ENCODE data around the gene STEEP1. TPM values are rescaled to one million over a fixed set of nuclear protein-coding genes. Genes with fewer than 3 reads are reported as not detected.
A peak's percentile ranks its signal among the peaks of the same experiment; 100 is the strongest.

Gene STEEP1
- total RNA-seq, 2 donors from 2014 or later = 32.0 to 51.9 TPM

DNA sequence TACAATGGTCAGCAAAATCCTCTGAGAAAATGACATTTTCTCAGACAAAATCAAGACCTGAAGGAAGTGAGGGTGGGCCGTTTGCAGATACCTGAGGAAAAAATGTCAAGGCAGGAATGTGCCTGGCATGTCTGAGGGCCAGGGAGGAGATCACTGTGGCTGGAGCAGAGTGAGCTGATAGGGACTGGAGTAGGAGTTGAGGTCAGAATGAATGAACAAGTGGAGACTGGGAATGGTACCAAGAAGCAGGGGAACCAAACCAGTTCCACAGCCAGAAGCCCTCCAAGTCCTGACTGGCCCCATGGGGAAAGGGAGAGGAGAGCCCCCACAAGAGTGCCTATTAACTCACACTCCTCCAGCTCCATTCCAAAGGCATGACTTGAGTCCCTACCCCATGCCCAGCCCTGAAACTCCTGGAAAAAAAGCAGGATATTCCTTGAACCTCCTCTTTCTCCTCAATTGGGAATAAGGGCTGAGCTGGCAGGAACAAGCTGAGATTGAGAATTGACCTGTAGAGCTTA is 41.5 kb downstream of the STEEP1 start:
- ATAC-seq (ENCODE audit: insufficient number of reproducible peaks, low FRiP score, low read depth) = no peak

DNA sequence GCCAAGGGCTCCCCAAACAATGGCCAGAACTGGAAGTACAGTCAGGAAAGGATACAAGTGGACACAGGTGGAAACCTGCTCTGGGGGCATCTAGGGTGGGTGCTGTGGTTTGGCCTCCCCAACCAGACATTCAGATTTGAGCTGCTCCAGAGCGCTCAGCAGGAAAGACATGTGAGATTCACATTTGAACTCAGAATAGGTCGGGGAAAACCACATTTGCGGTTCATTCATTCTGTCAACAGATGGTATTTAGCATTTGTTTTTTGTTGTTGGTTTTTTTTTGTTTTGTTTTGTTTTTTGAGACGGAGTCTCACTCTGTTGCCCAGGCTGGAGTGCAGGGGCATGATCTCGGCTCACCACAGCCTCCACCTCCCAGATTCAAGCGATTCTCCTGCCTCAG is 44.0 kb downstream of the STEEP1 start:
- TF ChIP-seq, protein P1, sequence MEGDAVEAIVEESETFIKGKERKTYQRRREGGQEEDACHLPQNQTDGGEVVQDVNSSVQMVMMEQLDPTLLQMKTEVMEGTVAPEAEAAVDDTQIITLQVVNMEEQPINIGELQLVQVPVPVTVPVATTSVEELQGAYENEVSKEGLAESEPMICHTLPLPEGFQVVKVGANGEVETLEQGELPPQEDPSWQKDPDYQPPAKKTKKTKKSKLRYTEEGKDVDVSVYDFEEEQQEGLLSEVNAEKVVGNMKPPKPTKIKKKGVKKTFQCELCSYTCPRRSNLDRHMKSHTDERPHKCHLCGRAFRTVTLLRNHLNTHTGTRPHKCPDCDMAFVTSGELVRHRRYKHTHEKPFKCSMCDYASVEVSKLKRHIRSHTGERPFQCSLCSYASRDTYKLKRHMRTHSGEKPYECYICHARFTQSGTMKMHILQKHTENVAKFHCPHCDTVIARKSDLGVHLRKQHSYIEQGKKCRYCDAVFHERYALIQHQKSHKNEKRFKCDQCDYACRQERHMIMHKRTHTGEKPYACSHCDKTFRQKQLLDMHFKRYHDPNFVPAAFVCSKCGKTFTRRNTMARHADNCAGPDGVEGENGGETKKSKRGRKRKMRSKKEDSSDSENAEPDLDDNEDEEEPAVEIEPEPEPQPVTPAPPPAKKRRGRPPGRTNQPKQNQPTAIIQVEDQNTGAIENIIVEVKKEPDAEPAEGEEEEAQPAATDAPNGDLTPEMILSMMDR (IDR thresholded peaks at IDR 0.05) = no peak
- no peaks in the 10 kb centered on the region for H3K27me3 ChIP-seq (replicated peaks; ENCODE audit: insufficient read depth)
- ATAC-seq (ENCODE audit: insufficient number of reproducible peaks, low FRiP score, low read depth) = no peak
- H3K36me3 ChIP-seq = no peaks in the 10 kb centered on the region
- no peak overlapping the region for H3K4me3 ChIP-seq
- no peaks in the 10 kb centered on the region for H3K9me3 ChIP-seq
- no peak for DNase-seq (ENCODE audit: low spot score)
- no peak overlapping the region for H3K27ac ChIP-seq
- no peaks in the 10 kb centered on the region for H3K4me1 ChIP-seq (ENCODE audit: control insufficient read depth in 1 of 2, low read depth in 2 of 2)

More for the DNA sequence above, 41.5 kb downstream of the STEEP1 start:
- Histone ChIP-seq H3K27me3 (replicated peaks; ENCODE audit: insufficient read depth) (no peaks in the 10 kb centered on the region), H3K9me3 (no peaks in the 10 kb centered on the region), H3K4me3 (no peak overlapping the region), H3K27ac (no peak overlapping the region), H3K36me3 (no peaks in the 10 kb centered on the region), H3K4me1 (ENCODE audit: control insufficient read depth in 1 of 2, low read depth in 2 of 2) (no peaks in the 10 kb centered on the region)
- TF ChIP-seq, protein P1 (IDR thresholded peaks at IDR 0.05) = no peak
- no peak for DNase-seq (ENCODE audit: low spot score)

DNA sequence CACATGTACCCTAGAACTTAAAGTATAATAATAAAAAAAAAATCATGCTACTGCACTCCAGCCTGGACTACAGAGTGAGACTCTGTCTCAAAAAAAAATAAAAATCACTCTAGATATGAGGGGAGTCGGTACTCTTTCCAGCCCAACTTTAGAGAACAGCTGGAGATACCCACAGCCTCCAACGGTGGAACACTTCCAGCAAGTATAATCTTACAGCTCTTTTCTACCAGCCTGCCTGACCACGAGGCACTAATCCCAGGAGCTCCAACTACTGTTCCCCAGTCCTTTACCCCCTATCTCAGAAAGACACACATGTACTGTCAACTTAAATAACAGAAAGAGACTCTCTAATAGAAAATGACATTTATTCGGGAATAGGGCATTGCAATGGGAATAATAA is 46.8 kb downstream of the STEEP1 start:
- Histone ChIP-seq H3K9me3 (no peaks in the 10 kb centered on the region), H3K27ac (no peak overlapping the region), H3K4me1 (ENCODE audit: control insufficient read depth in 1 of 2, low read depth in 2 of 2) (no peaks in the 10 kb centered on the region), H3K4me3 (no peak overlapping the region), H3K27me3 (replicated peaks; ENCODE audit: insufficient read depth) (no peaks in the 10 kb centered on the region), H3K36me3 (no peaks in the 10 kb centered on the region)
- no peak for ATAC-seq (ENCODE audit: insufficient number of reproducible peaks, low FRiP score, low read depth)
- TF ChIP-seq, protein P1 (IDR thresholded peaks at IDR 0.05) = no peak
- no peak for DNase-seq (ENCODE audit: low spot score)

DNA sequence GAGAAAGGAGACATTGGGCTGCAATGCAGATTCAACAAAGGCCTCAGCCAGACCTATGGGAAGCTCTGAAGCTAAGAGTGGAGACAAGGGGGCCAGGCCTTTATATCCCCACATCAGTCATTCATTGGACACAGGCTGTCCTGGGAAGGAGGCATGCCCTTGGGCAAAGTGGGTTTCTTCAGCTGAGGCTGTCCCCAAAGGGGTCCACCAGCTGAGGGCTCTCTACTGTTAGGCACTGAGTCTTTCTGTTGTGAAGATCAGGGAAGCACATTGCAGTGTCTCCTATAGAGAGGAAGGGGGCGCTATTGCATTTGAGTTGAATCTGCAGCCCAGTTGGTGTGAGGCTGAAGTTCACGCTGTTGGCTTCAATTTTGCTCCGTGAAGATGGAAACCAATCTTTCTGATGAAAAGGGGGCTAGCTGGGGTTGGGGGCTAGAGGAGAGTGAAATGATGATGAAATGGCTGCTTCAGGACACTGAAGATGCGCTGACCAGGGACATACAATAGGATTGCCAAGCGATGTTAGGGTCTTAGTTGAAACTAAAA is 49.0 kb downstream of the STEEP1 start:
- DNase-seq (ENCODE audit: low spot score) (no peak), ATAC-seq (ENCODE audit: insufficient number of reproducible peaks, low FRiP score, low read depth) (no peak)
- no peaks in the 10 kb centered on the region for H3K27me3 ChIP-seq (replicated peaks; ENCODE audit: insufficient read depth)
- no peaks in the 10 kb centered on the region for H3K36me3 ChIP-seq
- H3K4me3 ChIP-seq = no peak overlapping the region
- TF ChIP-seq, protein P1 (IDR thresholded peaks at IDR 0.05) = peak; percentile 62
- no peaks in the 10 kb centered on the region for H3K9me3 ChIP-seq
- H3K4me1 ChIP-seq (ENCODE audit: control insufficient read depth in 1 of 2, low read depth in 2 of 2) = peaks cover 0 to 3% of the 10 kb centered on the region in 2 donors
- H3K27ac ChIP-seq = no peak overlapping the region

DNA sequence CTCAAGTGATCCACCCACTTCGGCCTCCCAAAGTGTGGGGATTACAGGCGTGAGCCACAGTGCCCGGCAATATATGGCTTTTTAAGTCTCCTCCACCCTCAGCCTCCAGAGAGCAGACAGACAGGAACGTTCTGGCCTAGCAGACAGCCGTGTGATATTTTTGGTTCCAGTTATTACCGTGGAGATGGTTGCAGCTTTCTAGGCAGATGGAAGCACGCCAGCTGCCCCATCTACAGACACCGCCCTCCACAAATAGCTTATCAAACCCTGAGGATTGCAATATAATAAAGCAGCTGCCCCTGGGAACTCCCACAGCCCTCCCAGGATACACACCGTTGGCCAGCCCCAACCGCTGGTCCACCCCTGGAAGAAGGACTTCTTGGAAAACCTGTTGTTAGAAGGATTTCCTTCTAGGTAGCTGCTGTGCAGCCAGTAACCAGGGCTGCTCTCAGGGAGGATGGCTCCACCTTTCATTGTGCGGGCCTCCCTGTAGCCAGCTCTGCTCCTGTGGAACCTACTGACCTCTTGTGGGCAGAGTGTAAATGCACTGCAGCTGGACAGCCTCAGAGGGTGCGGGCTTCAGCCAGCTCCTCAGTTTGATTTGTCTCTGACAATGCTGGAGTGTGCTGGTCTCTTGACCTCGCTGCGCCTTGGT is 52.9 kb downstream of the STEEP1 start:
- DNase-seq (ENCODE audit: low spot score) = peak; percentile 3
- TF ChIP-seq, protein P1 (IDR thresholded peaks at IDR 0.05) = peak; percentile 63

More for the DNA sequence above, 52.9 kb downstream of the STEEP1 start:
- Histone ChIP-seq H3K36me3 (no peaks in the 10 kb centered on the region), H3K4me3 (no peak overlapping the region), H3K27me3 (replicated peaks; ENCODE audit: insufficient read depth) (no peaks in the 10 kb centered on the region), H3K27ac (no peak overlapping the region), H3K4me1 (ENCODE audit: control insufficient read depth in 1 of 2, low read depth in 2 of 2) (peaks cover 0 to 7% of the 10 kb centered on the region in 2 donors), H3K9me3 (no peaks in the 10 kb centered on the region)
- ATAC-seq (ENCODE audit: insufficient number of reproducible peaks, low FRiP score, low read depth) = peak; percentile 60
